ENCODE results near the gene OPRD1. TPM values are rescaled to one million over a fixed set of nuclear protein-coding genes. Genes with fewer than 3 reads are reported as not detected.
A peak's percentile ranks its signal among the peaks of the same experiment; 100 is the strongest.
"Not testable (repeated sequence)": the region's sequence is repeated elsewhere in the genome, so short reads cannot be mapped to it uniquely, and the experiment has no call there.

The OPRD1 gene
- 1.2 TPM for total RNA-seq (ENCODE audit: unreplicated experiment)
- long read RNA-seq, partial matches to known transcripts: 0 of 1 reads
- long read RNA-seq, other reads (novel, unspliced or antisense): 1 of 1 reads

GRCh38 chr1:28811766-28812668 lies at the start of gene OPRD1:
Gene OPRD1, plus strand, starts transcription at chr1:28812170. Its CDS starts 214 bp downstream, at chr1:28812384.
- TF ChIP-seq CTCF (IDR thresholded peaks at IDR 0.05; ENCODE audit: partially characterized antibody, unreplicated experiment): no peak
- peak; percentile 56 for DNase-seq
- Mint-ChIP-seq H3K4me3 (ENCODE audit: unreplicated experiment) (peak within 1 kb of the TSS; percentile 68), H3K36me3 (ENCODE audit: unreplicated experiment) (no peaks in the 10 kb centered on the region), H3K9me3 (ENCODE audit: unreplicated experiment) (peaks cover 3% of the 10 kb centered on the region), H3K27me3 (ENCODE audit: unreplicated experiment) (peaks cover 16% of the 10 kb centered on the region), H3K4me1 (ENCODE audit: low read depth, unreplicated experiment) (peaks cover 13% of the 10 kb centered on the region), H3K27ac (ENCODE audit: unreplicated experiment) (no peak within 1 kb of the TSS)

- H3K9me3 Mint-ChIP-seq (ENCODE audit: unreplicated experiment): peaks cover 3% of the 10 kb centered on the region
- no peaks in the 10 kb centered on the region for H3K36me3 Mint-ChIP-seq (ENCODE audit: unreplicated experiment)
- no peak overlapping the region for H3K27ac Mint-ChIP-seq (ENCODE audit: unreplicated experiment)
- no peak for TF ChIP-seq CTCF (IDR thresholded peaks at IDR 0.05; ENCODE audit: partially characterized antibody, unreplicated experiment)
- no peaks in the 10 kb centered on the region for H3K27me3 Mint-ChIP-seq (ENCODE audit: unreplicated experiment)
- no peak overlapping the region for H3K4me3 Mint-ChIP-seq (ENCODE audit: unreplicated experiment)
- DNase-seq: no peak
- H3K4me1 Mint-ChIP-seq (ENCODE audit: low read depth, unreplicated experiment): peaks cover 7% of the 10 kb centered on the region
These were observed 45.3 kb upstream of the OPRD1 start for GRCh38 chr1:28766532-28767183.

GRCh38 chr1:28770601-28771165 lies 41.3 kb upstream of the OPRD1 start:
- Mint-ChIP-seq H3K4me1 (ENCODE audit: low read depth, unreplicated experiment) (peaks cover 6% of the 10 kb centered on the region), H3K9me3 (ENCODE audit: unreplicated experiment) (peaks cover 4% of the 10 kb centered on the region), H3K27me3 (ENCODE audit: unreplicated experiment) (no peaks in the 10 kb centered on the region), H3K36me3 (ENCODE audit: unreplicated experiment) (no peaks in the 10 kb centered on the region), H3K4me3 (ENCODE audit: unreplicated experiment) (no peak overlapping the region), H3K27ac (ENCODE audit: unreplicated experiment) (no peak overlapping the region)
- no peak for TF ChIP-seq CTCF (IDR thresholded peaks at IDR 0.05; ENCODE audit: partially characterized antibody, unreplicated experiment)
- no peak for DNase-seq

GRCh38 chr1:28771921-28772320 lies 40.0 kb upstream of the OPRD1 start:
- not testable (repeated sequence) for H3K27ac Mint-ChIP-seq (ENCODE audit: unreplicated experiment); H3K36me3 Mint-ChIP-seq (ENCODE audit: unreplicated experiment); DNase-seq; H3K4me1 Mint-ChIP-seq (ENCODE audit: low read depth, unreplicated experiment); H3K9me3 Mint-ChIP-seq (ENCODE audit: unreplicated experiment); H3K4me3 Mint-ChIP-seq (ENCODE audit: unreplicated experiment); H3K27me3 Mint-ChIP-seq (ENCODE audit: unreplicated experiment)

GRCh38 chr1:28773105-28773504 lies 38.9 kb upstream of the OPRD1 start:
- Mint-ChIP-seq H3K9me3 (ENCODE audit: unreplicated experiment) (peaks cover 6% of the 10 kb centered on the region), H3K27ac (ENCODE audit: unreplicated experiment) (no peak overlapping the region)
- DNase-seq: no peak

More at GRCh38 chr1:28773105-28773504, 38.9 kb upstream of the OPRD1 start:
- Mint-ChIP-seq H3K4me3 (ENCODE audit: unreplicated experiment) (no peak overlapping the region), H3K36me3 (ENCODE audit: unreplicated experiment) (no peaks in the 10 kb centered on the region), H3K4me1 (ENCODE audit: low read depth, unreplicated experiment) (peaks cover 3% of the 10 kb centered on the region), H3K27me3 (ENCODE audit: unreplicated experiment) (peaks cover 2% of the 10 kb centered on the region)
- no peak for TF ChIP-seq CTCF (IDR thresholded peaks at IDR 0.05; ENCODE audit: partially characterized antibody, unreplicated experiment)
